Neural progenitor cell (in vitro differentiated cells): ENCODE results near the gene UGT2B10. TPM values are rescaled to one million over a fixed set of nuclear protein-coding genes. Genes with fewer than 3 reads are reported as not detected.

ENCODE experiments used
- DNase-seq: peaks from one replicate; pipeline ENCODE4 v3.0.0-alpha.2; 2016; ENCODE audit warnings: low spot score
- H2AFZ ChIP-seq: fragments of 200-600 bp; sonication (generic); replicated peaks from 2 replicates; pipeline ENCODE4 v1.6.1; 2016; ENCODE audit warnings: antibody characterized with exemption
- H3F3A ChIP-seq: fragments of 200-600 bp; sonication (generic); 2 replicates; pipeline ENCODE4 v1.6.1; 2016; ENCODE audit warnings: antibody characterized with exemption, low read depth
- H3K27ac ChIP-seq: fragments of 200-600 bp; sonication (generic); 2 replicates; pipeline ENCODE4 v1.5.1; 2016; ENCODE audit warnings: mild to moderate bottlenecking
- H3K27me3 ChIP-seq: fragments of 200-600 bp; sonication (generic); 2 replicates; pipeline ENCODE4 v1.6.1; 2016; ENCODE audit warnings: mild to moderate bottlenecking, moderate library complexity
- H3K36me3 ChIP-seq: fragments of 200-600 bp; sonication (generic); 2 replicates; pipeline ENCODE4 v1.5.1; 2016
- H3K4me1 ChIP-seq: fragments of 200-600 bp; sonication (generic); 2 replicates; pipeline ENCODE4 v1.6.1; 2016; ENCODE audit warnings: mixed run types
- H3K4me2 ChIP-seq: fragments of 200-600 bp; sonication (generic); 2 replicates; pipeline ENCODE4 v1.6.1; 2016
- H3K4me3 ChIP-seq: fragments of 200-600 bp; sonication (generic); 2 replicates; pipeline ENCODE4 v1.5.1; 2016
- H3K79me2 ChIP-seq: fragments of 200-600 bp; sonication (generic); 2 replicates; pipeline ENCODE4 v1.6.1; 2016; ENCODE audit warnings: low read depth
- H3K9ac ChIP-seq: fragments of 200-600 bp; sonication (generic); 2 replicates; pipeline ENCODE4 v1.6.1; 2016
- H3K9me3 ChIP-seq: fragments of 200-600 bp; sonication (generic); 2 replicates; pipeline ENCODE4 v1.5.1; 2016; ENCODE audit warnings: low read depth
- H4K20me1 ChIP-seq: fragments of 200-600 bp; sonication (generic); 2 replicates; pipeline ENCODE4 v1.6.1; 2016; ENCODE audit warnings: low read depth
- H3K27ac Mint-ChIP-seq: 3 replicates; pipeline ENCODE4 v1.8.0; 2021; ENCODE audit warnings: mixed read lengths
- H3K27me3 Mint-ChIP-seq: 2 replicates; pipeline ENCODE4 v1.8.0; 2022; ENCODE audit warnings: low read depth, mild to moderate bottlenecking, inconsistent platforms, moderate library complexity, mixed read lengths; ENCODE audit not compliant: insufficient read depth
- H3K36me3 Mint-ChIP-seq: 3 replicates; pipeline ENCODE4 v1.8.0; 2021; ENCODE audit warnings: mixed read lengths
- H3K4me1 Mint-ChIP-seq: 3 replicates; pipeline ENCODE4 v1.8.0; 2021; ENCODE audit warnings: mixed read lengths
- H3K4me3 Mint-ChIP-seq: 3 replicates; pipeline ENCODE4 v1.8.0; 2021; ENCODE audit warnings: mild to moderate bottlenecking, moderate library complexity, mixed read lengths
- H3K9me3 Mint-ChIP-seq: 3 replicates; pipeline ENCODE4 v1.8.0; 2020; ENCODE audit warnings: mixed read lengths
- EZH2 ChIP-seq: fragments of 200-600 bp; sonication (generic); IDR thresholded peaks from 2 replicates; pipeline ENCODE4 v1.6.1; 2017; ENCODE audit warnings: antibody characterized with exemption, mild to moderate bottlenecking, moderate library complexity
- EZH2phosphoT487 ChIP-seq: fragments of 200-600 bp; sonication (generic); IDR thresholded peaks from 2 replicates; pipeline ENCODE4 v1.6.1; 2017; ENCODE audit warnings: antibody characterized with exemption
- small RNA-seq: library from RNA; depleted of rRNA; stranded (forward); fragments of <200 nt; gene quantifications from one replicate; pipeline ENCODE3, GENCODE V24; 2015
- total RNA-seq: library from RNA; depleted of rRNA; stranded (reverse); fragments of >200 nt; gene quantifications from 2 replicates; pipeline ENCODE4 v1.2.3, GENCODE V29; 2015; ENCODE audit warnings: low replicate concordance
- TF ChIP-seq, protein P1 (sequence below): fragments of 200-600 bp; sonication (generic); IDR thresholded peaks from 2 replicates; pipeline ENCODE4 v1.5.1; 2017; ENCODE audit warnings: antibody characterized with exemption, mild to moderate bottlenecking

UGT2B10 gene
- total RNA-seq, 1 donor from 2014 or later = not detected

DNA sequence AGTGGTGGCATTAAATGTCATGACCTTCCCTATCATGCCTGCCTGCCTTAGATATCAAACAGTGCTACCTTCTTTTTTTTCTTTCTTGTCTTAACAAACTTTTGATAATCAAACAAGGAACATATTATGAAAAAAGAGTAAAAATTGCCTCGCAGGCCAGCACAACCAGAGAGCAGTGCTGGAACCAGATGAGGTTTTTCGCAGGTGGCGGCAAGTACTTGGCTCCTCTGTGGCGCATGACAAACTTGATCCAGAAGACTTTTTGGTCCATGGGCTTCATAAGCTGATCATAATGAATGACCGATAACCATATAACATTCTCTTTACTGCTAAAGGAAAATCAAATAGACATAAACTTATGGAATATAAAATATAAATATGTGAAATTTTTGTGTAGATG is 61.8 kb downstream of the UGT2B10 start:
- DNase-seq = no peak
- H3K27me3 Mint-ChIP-seq = peaks cover 2% of the 10 kb centered on the region
- Histone ChIP-seq H3K36me3 (no peaks in the 10 kb centered on the region), H3K9ac (no peak overlapping the region), H3F3A (no peaks in the 10 kb centered on the region), H2AFZ (no peak overlapping the region), H3K9me3 (no peaks in the 10 kb centered on the region), H3K4me3 (no peak overlapping the region), H3K4me1 (peaks cover 3% of the 10 kb centered on the region), H3K27me3 (no peaks in the 10 kb centered on the region), H3K79me2 (no peaks in the 10 kb centered on the region), H3K27ac (no peak overlapping the region), H3K4me2 (no peak overlapping the region), H4K20me1 (no peaks in the 10 kb centered on the region)
- H3K36me3 Mint-ChIP-seq = no peaks in the 10 kb centered on the region
- H3K9me3 Mint-ChIP-seq = peaks cover 2% of the 10 kb centered on the region
- no peak overlapping the region for H3K27ac Mint-ChIP-seq
- peaks cover 5% of the 10 kb centered on the region for H3K4me1 Mint-ChIP-seq
- no peak overlapping the region for H3K4me3 Mint-ChIP-seq
- TF ChIP-seq EZH2phosphoT487 (no peak), EZH2 (no peak)
- TF ChIP-seq, protein P1, sequence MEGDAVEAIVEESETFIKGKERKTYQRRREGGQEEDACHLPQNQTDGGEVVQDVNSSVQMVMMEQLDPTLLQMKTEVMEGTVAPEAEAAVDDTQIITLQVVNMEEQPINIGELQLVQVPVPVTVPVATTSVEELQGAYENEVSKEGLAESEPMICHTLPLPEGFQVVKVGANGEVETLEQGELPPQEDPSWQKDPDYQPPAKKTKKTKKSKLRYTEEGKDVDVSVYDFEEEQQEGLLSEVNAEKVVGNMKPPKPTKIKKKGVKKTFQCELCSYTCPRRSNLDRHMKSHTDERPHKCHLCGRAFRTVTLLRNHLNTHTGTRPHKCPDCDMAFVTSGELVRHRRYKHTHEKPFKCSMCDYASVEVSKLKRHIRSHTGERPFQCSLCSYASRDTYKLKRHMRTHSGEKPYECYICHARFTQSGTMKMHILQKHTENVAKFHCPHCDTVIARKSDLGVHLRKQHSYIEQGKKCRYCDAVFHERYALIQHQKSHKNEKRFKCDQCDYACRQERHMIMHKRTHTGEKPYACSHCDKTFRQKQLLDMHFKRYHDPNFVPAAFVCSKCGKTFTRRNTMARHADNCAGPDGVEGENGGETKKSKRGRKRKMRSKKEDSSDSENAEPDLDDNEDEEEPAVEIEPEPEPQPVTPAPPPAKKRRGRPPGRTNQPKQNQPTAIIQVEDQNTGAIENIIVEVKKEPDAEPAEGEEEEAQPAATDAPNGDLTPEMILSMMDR = no peak

DNA sequence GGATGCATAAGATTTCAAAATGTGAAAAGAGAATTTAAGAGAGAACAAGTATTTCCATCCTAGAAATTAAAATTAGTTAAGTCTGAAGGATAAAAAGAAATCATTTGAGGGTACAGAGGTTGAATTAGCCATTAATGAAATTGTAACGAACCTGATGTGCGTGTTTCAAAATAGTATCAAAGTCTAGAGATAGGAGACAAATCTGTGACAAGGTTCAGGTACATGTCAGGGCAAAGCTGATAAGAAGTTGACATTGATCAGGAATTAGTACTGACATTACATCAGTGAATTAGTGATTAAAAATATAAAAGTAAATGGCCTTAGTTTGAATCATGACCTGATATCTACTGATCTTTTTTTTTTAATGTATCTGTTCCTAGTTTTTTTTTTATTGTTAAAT is 62.3 kb downstream of the UGT2B10 start:
- H3K9me3 Mint-ChIP-seq = peaks cover 2% of the 10 kb centered on the region
- H3K4me1 Mint-ChIP-seq = peaks cover 5% of the 10 kb centered on the region
- Histone ChIP-seq H3K9ac (no peak overlapping the region), H4K20me1 (no peaks in the 10 kb centered on the region), H3K9me3 (no peaks in the 10 kb centered on the region), H3K36me3 (no peaks in the 10 kb centered on the region), H3K27ac (no peak overlapping the region), H2AFZ (no peak overlapping the region), H3K4me1 (peaks cover 3% of the 10 kb centered on the region), H3F3A (no peaks in the 10 kb centered on the region), H3K4me2 (no peak overlapping the region), H3K27me3 (no peaks in the 10 kb centered on the region), H3K79me2 (no peaks in the 10 kb centered on the region), H3K4me3 (no peak overlapping the region)
- no peak for DNase-seq
- TF ChIP-seq EZH2phosphoT487 (no peak), EZH2 (no peak)
- TF ChIP-seq, protein P1 = no peak
- H3K4me3 Mint-ChIP-seq = no peak overlapping the region
- H3K27me3 Mint-ChIP-seq = peaks cover 2% of the 10 kb centered on the region
- no peaks in the 10 kb centered on the region for H3K36me3 Mint-ChIP-seq
- no peak overlapping the region for H3K27ac Mint-ChIP-seq

Small RNAs within 50 kb of the gene (small RNA-seq; reads per million reads assigned to genes)
- gene AC021146.4 (not detected), gene AC021146.9 (not detected)

Other genes with a start within 250 kb of the UGT2B10 start
- gene UGT2B17, start 239.7 kb upstream of the UGT2B10 start, total RNA-seq = not detected in 2 replicates
- gene UGT2B15, start 145.3 kb upstream of the UGT2B10 start, total RNA-seq = not detected in 2 replicates
- gene UGT2A3, start 135.8 kb downstream of the UGT2B10 start, total RNA-seq = not detected in 2 replicates